A673 (cell line): ENCODE results near the gene KRT81. TPM values are rescaled to one million over a fixed set of nuclear protein-coding genes. Genes with fewer than 3 reads are reported as not detected.

Experiments
- BruUV-seq: library from RNA; stranded (reverse); fragments of 400-500 nt; replicated peaks from 2 replicates; lab custom pipeline; 2021; lab: Mats Ljungman, UMichigan
- CTCF ChIA-PET: fragments of 300-600 bp; sonication (Branson Sonifier 250); formaldehyde crosslinking; loops from one replicate; lab custom pipeline; 2022; ENCODE audit warnings: antibody characterized with exemption; lab: Charles Lee
- POLR2A ChIA-PET: fragments of 300-600 bp; sonication (Branson Sonifier 250); formaldehyde crosslinking; loops from one replicate; lab custom pipeline; 2022; ENCODE audit warnings: antibody characterized with exemption; ENCODE audit not compliant: low non-redundant PET; lab: Charles Lee
- DNase-seq: peaks from one replicate; pipeline ENCODE4 v3.0.0-alpha.2; 2015; ENCODE audit warnings: low spot score
- H3K27ac ChIP-seq: fragments of 200-600 bp; sonication (generic); 2 replicates; pipeline ENCODE4 v1.5.1; 2016; ENCODE audit warnings: mixed run types, low read depth, mild to moderate bottlenecking, mixed read lengths, antibody characterized with exemption, low read length; ENCODE audit not compliant: poor library complexity, severe bottlenecking
- H3K27me3 ChIP-seq: fragments of 200-600 bp; sonication (generic); replicated peaks from 2 replicates; pipeline ENCODE4 v1.6.1; 2017; ENCODE audit warnings: mixed run types, low read depth, mild to moderate bottlenecking, mixed read lengths, antibody characterized with exemption, low read length; ENCODE audit not compliant: insufficient read depth, poor library complexity
- H3K36me3 ChIP-seq: fragments of 200-600 bp; sonication (generic); 2 replicates; pipeline ENCODE4 v1.6.1; 2016; ENCODE audit warnings: mixed run types, mild to moderate bottlenecking, mixed read lengths, antibody characterized with exemption, low read length; ENCODE audit not compliant: insufficient read depth, poor library complexity, severe bottlenecking
- H3K4me1 ChIP-seq: fragments of 200-600 bp; sonication (generic); 2 replicates; pipeline ENCODE4 v1.6.1; 2017; ENCODE audit warnings: mixed run types, mild to moderate bottlenecking, mixed read lengths, antibody characterized with exemption, low read length; ENCODE audit not compliant: insufficient read depth, poor library complexity, severe bottlenecking
- H3K4me3 ChIP-seq: fragments of 200-600 bp; sonication (generic); 2 replicates; pipeline ENCODE4 v1.5.1; 2016; ENCODE audit warnings: low read depth, mixed run types, mild to moderate bottlenecking, mixed read lengths, low read length; ENCODE audit not compliant: poor library complexity, severe bottlenecking
- H3K9me3 ChIP-seq: fragments of 200-600 bp; sonication (generic); 2 replicates; pipeline ENCODE4 v1.6.1; 2016; ENCODE audit warnings: mixed run types, low read depth, mild to moderate bottlenecking, mixed read lengths, antibody characterized with exemption, low read length; ENCODE audit not compliant: poor library complexity, severe bottlenecking
- CTCF ChIP-seq: fragments of 300-800, 200-600 bp; sonication (generic); conservative IDR thresholded peaks from 2 replicates; pipeline ENCODE4 v1.5.1; 2017; ENCODE audit warnings: low read depth, mild to moderate bottlenecking, antibody characterized with exemption, low read length, moderate library complexity, mixed read lengths
- EZH2 ChIP-seq: fragments of 200-600 bp; sonication (generic); IDR thresholded peaks from 2 replicates; pipeline ENCODE4 v1.6.1; 2017; ENCODE audit warnings: borderline replicate concordance, low read depth, mild to moderate bottlenecking, mixed read lengths, antibody characterized with exemption, low read length; ENCODE audit not compliant: poor library complexity, severe bottlenecking
- intact Hi-C: fragments of 100-400 bp; cut with micrococcal nuclease; formaldehyde crosslinking; loops from one replicate; pipeline ENCODE4 v1.10.0; 2022; ENCODE audit not compliant: unreplicated experiment
- total RNA-seq: library from RNA; stranded (reverse); gene quantifications from 2 replicates; pipeline ENCODE4 v1.2.3, GENCODE V29; 2021

Gene KRT81
- total RNA-seq, 1 experiment from 2014 or later, result 0.30 TPM

GRCh38 chr12:52279422-52280318, 11.7 kb downstream of the KRT81 start:
- Histone ChIP-seq H3K4me1 (peaks cover 17% of the 10 kb centered on the region), H3K36me3 (no peaks in the 10 kb centered on the region), H3K27me3 (no peaks in the 10 kb centered on the region), H3K9me3 (no peaks in the 10 kb centered on the region), H3K27ac (peak overlapping the region; percentile 41), H3K4me3 (no peak overlapping the region)
- no TSS peak for BruUV-seq
- TF ChIP-seq EZH2 (no peak), CTCF (no peak)
- DNase-seq, result no peak
- intact Hi-C loops, result no loop called here
- ChIA-PET POLR2A (interaction anchor here (0.6 kb wide), 1 partner anchor 270 kb away, joined by 3 read pairs; no protein-coding TSS in a partner anchor), CTCF (interaction anchor here (0.6 to 1.6 kb wide), 10 partner anchors 10 to 121 kb away, joined by 3 to 5 read pairs (median 3); no protein-coding TSS in a partner anchor)

GRCh38 chr12:52278575-52279421, 12.5 kb downstream of the KRT81 start:
- ChIA-PET POLR2A (interaction anchor here (0.6 kb wide), 1 partner anchor 269 kb away, joined by 3 read pairs; no protein-coding TSS in a partner anchor), CTCF (interaction anchor here (0.6 to 1.6 kb wide), 11 partner anchors 9 to 221 kb away, joined by 3 to 7 read pairs (median 4); no protein-coding TSS in a partner anchor)
- TF ChIP-seq CTCF (peak; percentile 97), EZH2 (no peak)
- H3K27me3 ChIP-seq, result no peaks in the 10 kb centered on the region
- intact Hi-C loops, result no loop called here
- no peaks in the 10 kb centered on the region for H3K36me3 ChIP-seq
- BruUV-seq, result no TSS peak
- peak; percentile 67 for DNase-seq
- no peaks in the 10 kb centered on the region for H3K9me3 ChIP-seq
- H3K4me3 ChIP-seq, result peak overlapping the region; percentile 28
- peaks cover 17% of the 10 kb centered on the region for H3K4me1 ChIP-seq
- no peak overlapping the region for H3K27ac ChIP-seq

DNA sequence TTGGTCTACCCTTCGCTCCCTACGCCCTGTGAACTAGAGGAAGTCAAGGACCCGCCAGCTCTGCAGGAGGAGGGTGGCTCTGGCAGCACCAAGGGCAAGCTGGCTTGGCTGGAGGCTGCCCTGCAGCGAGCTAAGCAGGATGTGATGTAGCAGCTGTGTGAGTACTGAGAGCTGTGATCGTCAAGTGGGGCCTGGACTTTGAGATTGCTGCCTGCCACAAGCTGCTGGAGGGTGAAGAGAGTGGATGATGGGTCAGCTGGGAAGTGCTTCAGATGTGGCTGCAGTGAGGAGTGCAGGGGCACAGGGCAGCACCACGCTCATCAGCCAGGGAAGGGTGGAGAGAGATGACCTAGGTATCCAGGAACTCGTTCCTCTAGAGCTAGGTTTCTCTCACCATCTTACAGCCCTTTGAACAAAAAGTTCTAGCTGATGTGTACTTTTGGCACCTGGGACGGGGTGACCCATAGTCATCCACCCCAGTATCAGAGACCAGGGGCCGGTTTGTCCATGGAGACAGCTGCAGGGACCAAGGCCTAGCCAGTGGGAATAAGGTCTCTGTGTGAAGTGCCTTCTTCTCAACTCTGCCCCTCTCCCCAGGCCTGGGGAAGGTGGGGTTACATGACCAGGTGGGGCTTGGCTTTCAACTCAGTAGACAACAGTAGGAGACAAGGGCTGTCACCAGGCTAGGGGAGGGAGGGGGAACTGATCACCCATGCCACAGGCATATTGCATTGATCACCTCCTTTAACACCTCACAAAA, 13.7 kb downstream of the KRT81 start:
- TF ChIP-seq EZH2, result no peak
- no peak for TF ChIP-seq CTCF
- intact Hi-C loops, result no loop called here
- H3K4me3 ChIP-seq, result no peak overlapping the region
- H3K36me3 ChIP-seq, result no peaks in the 10 kb centered on the region
- POLR2A ChIA-PET, result no interaction called here
- CTCF ChIA-PET, result interaction anchor here (1.6 kb wide), 1 partner anchor 8 kb away, joined by 4 read pairs; no protein-coding TSS in a partner anchor
- no peaks in the 10 kb centered on the region for H3K9me3 ChIP-seq
- BruUV-seq, result no TSS peak
- no peak for DNase-seq
- H3K27ac ChIP-seq, result no peak overlapping the region
- peaks cover 1% of the 10 kb centered on the region for H3K27me3 ChIP-seq
- peaks cover 17% of the 10 kb centered on the region for H3K4me1 ChIP-seq
